ENCODE results near the gene ABI2.

GRCh38 chr2:203413796-203414195, 85.6 kb downstream of the ABI2 start:
- TF ChIP-seq CTCF (IDR thresholded peaks at IDR 0.05) (no peak), ZFX (IDR thresholded peaks at IDR 0.05; ENCODE audit: borderline replicate concordance) (no peak)
